ENCODE results near the gene DAAM1.

Gene DAAM1

GRCh38 chr14:59341858-59342477 lies 153.5 kb downstream of the DAAM1 start:
- no peaks in the 10 kb centered on the region for H3K79me2 ChIP-seq
- H3K27me3 ChIP-seq (ENCODE audit: control insufficient read depth, insufficient read depth, low read length) = no peaks in the 10 kb centered on the region
- H3K36me3 ChIP-seq (ENCODE audit: control insufficient read depth, insufficient read depth, low read length) = no peaks in the 10 kb centered on the region
- H3K4me1 ChIP-seq = peaks cover 72% of the 10 kb centered on the region
- no peaks in the 10 kb centered on the region for H3K9me3 ChIP-seq (ENCODE audit: control insufficient read depth, low read length)
- H3K4me3 ChIP-seq (ENCODE audit: low read depth, low read length) = no peak overlapping the region
- no peak overlapping the region for H3K4me2 ChIP-seq (ENCODE audit: low read length)
- no peak for TF ChIP-seq CTCF (IDR thresholded peaks at IDR 0.05)
- H3K27ac ChIP-seq = peak overlapping the region; percentile 93
- H2AFZ ChIP-seq = peak overlapping the region; percentile 33
- H3K9ac ChIP-seq = peak overlapping the region; percentile 17

- no peaks in the 10 kb centered on the region for H3K9me3 ChIP-seq (ENCODE audit: control insufficient read depth, low read length)
- peaks cover 64% of the 10 kb centered on the region for H3K4me1 ChIP-seq
- H3K4me2 ChIP-seq (ENCODE audit: low read length) = peak overlapping the region; percentile 50
- peak overlapping the region; percentile 7 for H3K4me3 ChIP-seq (ENCODE audit: low read depth, low read length)
- no peak overlapping the region for H3K9ac ChIP-seq
- H3K36me3 ChIP-seq (ENCODE audit: control insufficient read depth, insufficient read depth, low read length) = no peaks in the 10 kb centered on the region
- no peak for TF ChIP-seq CTCF (IDR thresholded peaks at IDR 0.05)
- H3K27me3 ChIP-seq (ENCODE audit: control insufficient read depth, insufficient read depth, low read length) = no peaks in the 10 kb centered on the region
- H3K27ac ChIP-seq = peak overlapping the region; percentile 93
- H2AFZ ChIP-seq = peak overlapping the region; percentile 33
- no peaks in the 10 kb centered on the region for H3K79me2 ChIP-seq
These were observed 154.3 kb downstream of the DAAM1 start for GRCh38 chr14:59342516-59343484.

GRCh38 chr14:59343585-59343984 lies 155.1 kb downstream of the DAAM1 start:
- H3K4me1 ChIP-seq = peaks cover 61% of the 10 kb centered on the region
- H3K4me2 ChIP-seq (ENCODE audit: low read length) = peak overlapping the region; percentile 50
- H3K79me2 ChIP-seq = no peaks in the 10 kb centered on the region
- H3K9me3 ChIP-seq (ENCODE audit: control insufficient read depth, low read length) = no peaks in the 10 kb centered on the region
- no peak overlapping the region for H3K9ac ChIP-seq
- peak overlapping the region; percentile 93 for H3K27ac ChIP-seq
- H3K27me3 ChIP-seq (ENCODE audit: control insufficient read depth, insufficient read depth, low read length) = no peaks in the 10 kb centered on the region
- H3K36me3 ChIP-seq (ENCODE audit: control insufficient read depth, insufficient read depth, low read length) = no peaks in the 10 kb centered on the region
- TF ChIP-seq CTCF (IDR thresholded peaks at IDR 0.05) = no peak
- no peak overlapping the region for H3K4me3 ChIP-seq (ENCODE audit: low read depth, low read length)
- no peak overlapping the region for H2AFZ ChIP-seq

GRCh38 chr14:59344016-59344415 lies 155.5 kb downstream of the DAAM1 start:
- H3K4me2 ChIP-seq (ENCODE audit: low read length) = peak overlapping the region; percentile 50
- no peaks in the 10 kb centered on the region for H3K27me3 ChIP-seq (ENCODE audit: control insufficient read depth, insufficient read depth, low read length)
- H3K9me3 ChIP-seq (ENCODE audit: control insufficient read depth, low read length) = no peaks in the 10 kb centered on the region
- H3K36me3 ChIP-seq (ENCODE audit: control insufficient read depth, insufficient read depth, low read length) = no peaks in the 10 kb centered on the region
- H3K4me1 ChIP-seq = peaks cover 61% of the 10 kb centered on the region
- no peak overlapping the region for H3K9ac ChIP-seq
- H2AFZ ChIP-seq = no peak overlapping the region
- no peak overlapping the region for H3K4me3 ChIP-seq (ENCODE audit: low read depth, low read length)
- no peaks in the 10 kb centered on the region for H3K79me2 ChIP-seq
- TF ChIP-seq CTCF (IDR thresholded peaks at IDR 0.05) = no peak
- H3K27ac ChIP-seq = peak overlapping the region; percentile 93
